Testis (tissue), 3 donors: ENCODE data around the gene MACROD2. TPM values are rescaled to one million over a fixed set of nuclear protein-coding genes. Genes with fewer than 3 reads are reported as not detected.

Source experiments
- DNase-seq: peaks from one replicate; pipeline ENCODE4 v3.0.0-alpha.2; 2019
- H3K27ac ChIP-seq, 2 donors: fragments of 200-600 bp; sonication (generic); one replicate each; pipeline ENCODE4 v1.5.1; 2019
- H3K27me3 ChIP-seq: fragments of 200-600 bp; sonication (generic); one replicate; pipeline ENCODE4 v1.5.1; 2019
- H3K36me3 ChIP-seq: fragments of 200-600 bp; sonication (generic); one replicate; pipeline ENCODE4 v1.5.1; 2017; ENCODE audit warnings: low read depth; ENCODE audit errors: missing control alignments
- H3K4me1 ChIP-seq: fragments of 200-600 bp; sonication (generic); one replicate; pipeline ENCODE4 v1.5.1; 2019
- H3K4me3 ChIP-seq, 2 donors: fragments of 200-600 bp; sonication (generic); one replicate each; pipeline ENCODE4 v1.5.1; 2017 to 2019
- H3K9me3 ChIP-seq: fragments of 200-600 bp; sonication (generic); one replicate; pipeline ENCODE4 v1.5.1; 2017
- CTCF ChIP-seq, 3 experiments: fragments of 450-650 bp in 2 of 3; fragments of 200-600 bp in 1 of 3; sonication (generic) in 1 of 3; IDR thresholded peaks; one replicate each; pipeline ENCODE4 v1.5.1; 2016 to 2019; ENCODE audit warnings: antibody characterized with exemption in 3 of 3, mild to moderate bottlenecking in 2 of 3, moderate library complexity in 1 of 3
- POLR2A ChIP-seq: fragments of 450-650 bp; IDR thresholded peaks from one replicate; pipeline ENCODE4 v1.6.1; 2017; ENCODE audit warnings: antibody characterized with exemption, mild to moderate bottlenecking, moderate library complexity
- WGBS, 2 donors: methylation state at CpG; one replicate each; pipeline ENCODE4 v1.1.5; 2018; 5-methylcytosine and 5-hydroxymethylcytosine counted together
- intact Hi-C: fragments of 100-400 bp; cut with DNase I; formaldehyde crosslinking; loops from one replicate; pipeline ENCODE4 v1.15.1; 2023; ENCODE audit warnings: low total_unique reads
- polyA plus RNA-seq: library from polyadenylated mRNA; stranded (reverse); fragments of 350-450 nt; fragmentation: Illumina TruSeq; extraction: RNeasy Lipid Tissue Mini Kit (QIAGEN cat#74804); gene quantifications from one replicate; pipeline ENCODE4 v1.2.3, GENCODE V29; 2014; ENCODE audit warnings: low read depth, low replicate concordance; ENCODE audit not compliant: insufficient read depth
- total RNA-seq, 2 donors: library from RNA; depleted of rRNA; stranded (reverse); fragments of >200 nt; gene quantifications; one replicate each; pipeline ENCODE4 v1.2.3, GENCODE V29; 2016

Gene MACROD2
- total and polyA plus RNA-seq, 3 donors from 2014 or later = 12.6 to 20.6 (median 16.8) TPM

- no peaks in the 10 kb centered on the region for H3K36me3 ChIP-seq
- WGBS, 2 donors = 68 to 74% methylated on average over 3 of the region's 3 CpGs
- no peak overlapping the region for H3K27ac ChIP-seq
- TF ChIP-seq POLR2A = no peak
- no peak for TF ChIP-seq CTCF (IDR thresholded peaks at IDR 0.05)
- no peak for DNase-seq
- H3K4me1 ChIP-seq = no peaks in the 10 kb centered on the region
- no peak overlapping the region for H3K4me3 ChIP-seq
- no peaks in the 10 kb centered on the region for H3K9me3 ChIP-seq
- no peaks in the 10 kb centered on the region for H3K27me3 ChIP-seq
- intact Hi-C loops = no loop called here
These were observed 573.4 kb downstream of the MACROD2 start for GRCh38 chr20:14568701-14569100.

GRCh38 chr20:14569641-14570040 lies 574.3 kb downstream of the MACROD2 start:
- 80 to 92% methylated on average over 2 of the region's 2 CpGs for WGBS, 2 donors

GRCh38 chr20:14570811-14571210 lies 575.5 kb downstream of the MACROD2 start:
- H3K36me3 ChIP-seq = no peaks in the 10 kb centered on the region
- no peak overlapping the region for H3K4me3 ChIP-seq
- 51 to 57% methylated on average over 2 of the region's 2 CpGs for WGBS, 2 donors
- TF ChIP-seq POLR2A (no peak), CTCF (IDR thresholded peaks at IDR 0.05) (no peak)
- DNase-seq = no peak
- H3K9me3 ChIP-seq = no peaks in the 10 kb centered on the region
- intact Hi-C loops = no loop called here
- H3K27me3 ChIP-seq = no peaks in the 10 kb centered on the region
- no peaks in the 10 kb centered on the region for H3K4me1 ChIP-seq
- no peak overlapping the region for H3K27ac ChIP-seq

More at GRCh38 chr20:14569641-14570040, 574.3 kb downstream of the MACROD2 start:
- no peak overlapping the region for H3K4me3 ChIP-seq
- intact Hi-C loops = no loop called here
- H3K27ac ChIP-seq = no peak overlapping the region
- no peak for DNase-seq
- no peaks in the 10 kb centered on the region for H3K4me1 ChIP-seq
- no peaks in the 10 kb centered on the region for H3K36me3 ChIP-seq
- no peak for TF ChIP-seq POLR2A
- TF ChIP-seq CTCF (IDR thresholded peaks at IDR 0.05) = no peak
- no peaks in the 10 kb centered on the region for H3K27me3 ChIP-seq
- no peaks in the 10 kb centered on the region for H3K9me3 ChIP-seq

- WGBS, 2 donors = 76 to 84% methylated on average over 2 to 3 of the region's 3 CpGs
- no peak overlapping the region for H3K27ac ChIP-seq
These were observed 578.4 kb downstream of the MACROD2 start for GRCh38 chr20:14573676-14574075.

More at GRCh38 chr20:14573676-14574075, 578.4 kb downstream of the MACROD2 start:
- TF ChIP-seq CTCF (IDR thresholded peaks at IDR 0.05) (no peak), POLR2A (no peak)
- no peaks in the 10 kb centered on the region for H3K4me1 ChIP-seq
- intact Hi-C loops = no loop called here
- DNase-seq = no peak
- H3K4me3 ChIP-seq = no peak overlapping the region
- H3K9me3 ChIP-seq = no peaks in the 10 kb centered on the region
- no peaks in the 10 kb centered on the region for H3K27me3 ChIP-seq
- no peaks in the 10 kb centered on the region for H3K36me3 ChIP-seq
